Right renal cortex interstitium (tissue), 3 donors: ENCODE measurements around the gene ARHGAP27. TPM values are rescaled to one million over a fixed set of nuclear protein-coding genes. Genes with fewer than 3 reads are reported as not detected.
"Not testable (repeated sequence)": the region's sequence is repeated elsewhere in the genome, so short reads cannot be mapped to it uniquely, and the experiment has no call there.

Experiments
- DNase-seq, 3 donors: peaks; one replicate each; pipeline ENCODE4 v3.0.0-alpha.2; 2013; ENCODE audit warnings: low read depth in 3 of 3, low spot score in 2 of 3
- polyA plus RNA-seq, 3 donors: library from polyadenylated mRNA; unstranded; fragments of 120-200 nt; gene quantifications; one replicate each; pipeline ENCODE4 v1.2.1, GENCODE V29; 2013; ENCODE audit not compliant: insufficient read length in 3 of 3

Gene ARHGAP27
- polyA plus RNA-seq = 10 to 100 TPM; 10.9 to 11.7 (median 11.2) TPM

DNA sequence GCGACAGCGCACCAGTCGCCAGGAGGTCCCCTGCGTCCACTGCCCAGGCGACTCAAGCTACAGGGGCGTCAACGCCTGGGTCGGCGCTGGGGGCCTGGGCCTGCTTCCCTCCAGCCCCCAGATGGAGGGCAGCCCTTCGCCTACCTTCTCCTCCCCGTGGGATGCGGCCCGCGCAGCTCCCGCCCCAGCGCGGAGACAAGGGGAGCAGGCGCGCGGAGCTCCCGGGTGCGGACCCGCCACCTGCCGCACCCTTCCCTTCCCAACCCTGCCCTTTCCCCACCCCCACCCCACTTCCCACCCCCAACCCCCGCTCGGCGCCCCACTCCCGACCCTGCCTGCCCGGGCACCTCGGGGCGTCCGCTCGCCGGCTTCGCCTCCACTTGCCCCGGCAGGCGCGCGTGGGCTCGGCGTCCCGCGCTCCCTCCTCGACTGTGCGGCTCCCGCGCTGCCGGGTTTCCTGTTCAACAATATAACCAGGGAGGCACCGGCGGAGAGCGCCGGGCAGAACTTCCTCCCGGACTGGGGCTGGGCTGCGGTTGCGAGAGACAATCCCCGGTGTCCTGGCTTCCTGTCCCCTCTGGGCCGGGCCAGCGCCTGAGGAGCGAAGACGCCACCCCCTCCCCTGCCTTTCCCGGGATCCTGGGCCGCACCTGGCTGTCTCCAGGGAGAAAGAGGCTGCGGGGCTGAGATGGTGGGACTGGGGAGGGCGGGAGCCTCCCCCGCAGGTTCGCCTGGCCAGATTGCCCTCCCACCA is at the start of gene ARHGAP27:
Gene ARHGAP27 (minus strand): TSS at position 466 of the 754 bp plus-strand sequence. CDS start 2,591 bp downstream, outside the sequence.
- no peak for DNase-seq

DNA sequence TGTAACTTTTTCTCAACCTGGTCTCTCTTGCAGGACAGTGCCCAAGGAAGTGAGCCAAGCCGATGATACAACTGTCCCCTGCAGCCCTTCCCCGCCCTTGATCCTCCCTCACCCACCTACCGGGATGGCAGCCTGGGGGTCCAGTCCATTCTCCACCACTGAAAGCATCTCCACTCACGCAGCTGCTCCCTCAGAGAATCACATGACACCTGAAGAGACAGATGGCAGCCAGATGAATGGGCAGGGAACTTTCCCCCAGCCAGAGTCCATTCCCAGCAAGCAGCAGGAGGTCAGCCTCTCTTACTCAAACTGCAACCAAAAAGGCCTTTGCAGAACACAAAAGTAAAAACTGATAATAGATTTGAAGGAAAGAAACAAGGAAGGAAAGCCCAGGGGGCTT is 49.6 kb upstream of the ARHGAP27 start:
- DNase-seq = not testable (repeated sequence)

DNA sequence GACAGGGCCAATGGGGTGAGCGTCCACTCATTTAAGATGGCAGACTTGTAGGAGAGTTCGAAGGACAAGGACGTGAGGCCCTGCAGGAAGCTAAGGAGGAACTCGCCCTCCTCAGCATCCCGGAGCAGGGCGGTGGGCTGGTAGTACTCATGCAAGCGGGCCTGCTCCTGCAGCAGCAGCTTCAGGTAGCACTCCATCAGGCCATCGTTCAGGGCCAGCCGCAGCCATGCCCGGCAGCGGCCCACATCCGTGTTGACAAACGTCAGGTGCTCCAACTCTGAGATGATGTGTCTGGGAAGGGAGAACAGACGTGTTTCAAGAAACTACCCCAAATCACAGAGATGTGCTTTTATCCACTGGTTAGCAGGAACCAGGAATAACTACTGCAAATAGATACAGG is 42.8 kb upstream of the ARHGAP27 start:
- DNase-seq = not testable (repeated sequence)

- DNase-seq = not testable (repeated sequence)
Measured at GRCh38 chr17:45472249-45472648, 39.6 kb upstream of the ARHGAP27 start.

DNA sequence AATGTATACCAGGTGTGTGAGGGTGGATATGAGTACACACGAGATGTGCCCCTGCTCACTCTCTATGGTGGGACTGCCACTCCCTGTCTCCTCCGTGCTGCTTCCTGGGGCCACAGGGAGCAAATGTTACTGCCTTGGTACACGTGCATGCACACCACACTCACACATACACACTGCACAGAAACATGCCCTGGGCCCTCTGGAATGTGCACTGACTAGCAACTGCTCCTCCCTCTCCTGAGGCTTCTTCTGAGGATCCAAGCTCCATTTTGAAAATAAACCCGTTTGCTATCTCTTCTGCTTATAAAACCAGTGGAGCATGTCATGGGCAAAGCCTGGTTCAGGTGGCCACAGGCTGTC is 36.5 kb upstream of the ARHGAP27 start:
- DNase-seq = not testable (repeated sequence)

DNA sequence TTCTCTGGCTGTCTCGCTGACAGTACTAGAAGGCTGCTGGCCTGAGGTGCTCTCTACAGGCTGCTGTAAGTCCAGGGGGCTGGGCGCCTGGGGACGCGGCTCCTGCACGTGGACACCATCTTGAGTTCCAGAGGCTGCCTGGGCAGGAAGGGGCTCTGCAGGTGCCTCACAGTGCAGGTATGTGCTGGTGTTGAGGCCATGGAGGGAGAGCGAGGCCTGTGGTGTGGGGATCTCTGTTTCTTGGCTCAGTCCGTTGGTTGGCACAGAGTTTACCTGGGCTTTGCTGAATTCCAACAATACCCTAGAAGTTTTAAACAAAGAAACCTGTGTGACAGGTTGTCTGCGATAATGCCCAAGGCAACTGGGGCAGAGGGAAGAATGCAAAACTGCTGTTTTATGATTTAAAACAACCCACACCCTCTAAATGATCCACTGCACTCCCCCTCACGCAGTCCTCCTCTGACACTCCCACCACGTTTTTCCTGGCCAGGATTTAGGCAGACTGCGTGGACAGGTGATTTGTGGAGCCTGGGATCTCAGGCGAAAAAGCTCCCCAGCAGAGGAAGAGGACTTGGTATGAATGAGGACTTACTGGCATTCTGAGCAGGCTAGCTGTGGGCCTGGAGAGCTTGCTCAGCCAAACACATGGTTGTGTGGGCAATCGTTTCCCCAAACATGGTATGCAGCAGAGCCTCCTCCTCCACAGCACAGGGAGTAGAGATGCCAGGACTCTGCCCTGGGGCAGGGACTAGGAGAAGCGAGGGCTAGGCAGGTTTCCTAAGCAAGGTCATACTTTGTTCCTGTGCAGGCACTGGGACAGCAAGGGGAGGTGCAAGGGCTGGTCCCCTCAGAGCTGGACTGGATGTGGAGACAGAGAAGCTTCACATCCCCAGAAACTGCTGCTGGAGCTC is 35.9 kb upstream of the ARHGAP27 start:
- not testable (repeated sequence) for DNase-seq

DNA sequence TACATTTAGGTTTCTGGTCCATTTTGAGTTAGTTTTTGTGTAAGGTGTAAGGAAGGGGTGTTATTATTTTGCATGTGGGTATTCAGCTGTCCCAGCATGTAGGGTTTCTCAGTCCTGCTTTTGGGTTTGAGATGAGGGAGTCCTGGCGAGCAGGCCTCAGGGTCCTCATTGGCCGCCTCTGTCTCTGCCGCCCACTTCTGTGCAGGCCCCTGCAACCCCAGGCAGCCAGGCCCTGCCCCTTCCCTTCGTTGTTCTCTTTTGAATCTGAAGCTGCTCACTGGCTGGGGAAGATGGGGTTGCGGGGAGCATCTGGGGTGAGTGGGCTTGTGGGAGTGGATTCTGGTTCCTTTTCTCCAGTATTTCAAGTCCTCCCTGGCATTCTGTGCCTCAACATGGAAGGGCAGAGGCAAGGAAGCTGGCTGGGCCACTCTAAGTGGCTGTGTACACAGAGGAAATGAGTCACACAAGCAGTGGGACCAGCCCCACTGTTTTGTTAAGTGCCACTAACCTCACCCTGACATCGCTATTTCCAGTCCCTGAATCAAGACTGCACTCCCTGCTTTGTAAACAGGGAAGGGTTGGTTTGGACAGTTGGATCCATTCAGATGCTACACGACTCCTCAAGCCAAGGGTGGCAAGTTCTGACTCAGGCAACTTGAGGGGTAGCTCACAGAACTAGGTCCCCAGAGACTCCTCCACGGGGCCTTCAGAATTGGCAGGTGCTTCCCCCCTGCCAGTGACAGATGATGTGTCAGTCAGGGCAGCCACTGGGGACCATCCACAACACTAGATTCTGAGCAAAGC is 29.1 kb upstream of the ARHGAP27 start:
- not testable (repeated sequence) for DNase-seq

GRCh38 chr17:45460422-45460821 is 27.8 kb upstream of the ARHGAP27 start:
- DNase-seq = not testable (repeated sequence)

GRCh38 chr17:45454341-45454740 is 21.7 kb upstream of the ARHGAP27 start:
- not testable (repeated sequence) for DNase-seq

GRCh38 chr17:45453731-45454130 is 21.1 kb upstream of the ARHGAP27 start:
- DNase-seq = not testable (repeated sequence)

GRCh38 chr17:45453225-45453534 is 20.5 kb upstream of the ARHGAP27 start:
- DNase-seq = not testable (repeated sequence)

- DNase-seq = not testable (repeated sequence)
Measured at GRCh38 chr17:45452329-45453224, 19.9 kb upstream of the ARHGAP27 start.

- DNase-seq = not testable (repeated sequence)
Measured at GRCh38 chr17:45451660-45452059, 19.0 kb upstream of the ARHGAP27 start.

DNA sequence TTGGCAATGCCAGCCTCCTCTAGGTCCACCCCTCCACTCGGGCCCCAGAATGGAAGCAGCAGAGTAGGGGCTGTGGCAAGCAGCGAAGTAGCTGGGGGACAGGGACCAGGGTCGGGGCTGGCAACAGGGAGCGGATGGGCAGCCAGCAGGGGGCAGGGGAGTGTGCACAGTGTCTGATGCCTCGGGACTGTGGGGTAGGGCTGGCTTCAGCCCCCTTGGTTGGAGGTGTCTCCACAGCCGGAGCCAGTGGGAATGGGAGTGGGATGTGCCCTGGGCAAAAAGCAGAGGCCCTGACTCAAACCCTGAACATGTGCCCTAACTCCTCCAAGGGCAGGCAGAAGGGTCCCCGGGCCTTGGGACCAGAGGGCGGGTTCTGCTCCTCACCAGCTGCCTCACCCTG is 18.5 kb upstream of the ARHGAP27 start:
- DNase-seq = no peak

DNA sequence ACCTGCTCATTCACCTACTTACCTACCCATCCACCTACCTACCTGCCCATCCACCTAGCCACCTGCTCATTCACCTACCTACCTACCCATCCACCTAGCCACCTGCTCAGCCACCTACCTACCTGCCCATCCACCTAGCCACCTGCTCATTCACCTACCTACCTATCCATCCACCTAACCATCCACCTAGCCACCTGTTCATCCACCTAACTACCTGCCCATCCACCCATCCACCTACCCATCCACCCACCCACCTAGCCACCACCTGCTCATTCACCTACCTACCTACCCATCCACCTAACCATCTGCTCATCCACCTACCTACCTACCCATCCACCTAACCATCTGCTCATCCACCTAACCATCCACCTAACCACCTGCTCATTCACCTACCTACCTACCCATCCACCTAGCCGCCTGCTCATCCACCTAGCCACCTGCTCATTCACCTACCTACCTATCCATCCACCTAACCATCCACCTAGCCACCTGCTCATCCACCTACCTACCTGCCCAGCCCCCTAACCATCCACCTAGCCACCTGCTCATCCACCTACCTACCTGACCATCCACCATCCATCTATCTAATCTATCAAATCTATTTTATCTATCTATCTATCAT is 17.1 kb upstream of the ARHGAP27 start:
- not testable (repeated sequence) for DNase-seq

DNA sequence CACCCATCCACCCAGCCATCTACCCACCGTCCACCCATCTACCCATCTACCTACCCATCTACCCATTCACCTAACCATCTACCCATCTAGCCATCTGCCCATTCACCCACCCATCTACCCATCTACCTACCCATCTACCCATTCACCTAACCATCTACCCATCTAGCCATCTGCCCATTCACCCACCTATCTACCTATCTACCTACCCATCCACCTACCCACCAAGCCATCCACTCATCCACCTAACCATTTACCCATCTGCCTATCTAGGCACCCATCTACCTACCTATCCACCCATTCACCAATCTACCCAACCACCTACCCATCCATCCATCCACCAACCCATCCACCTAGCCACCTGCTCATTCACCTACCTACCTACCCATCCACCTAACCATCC is 16.6 kb upstream of the ARHGAP27 start:
- DNase-seq = not testable (repeated sequence)

DNA sequence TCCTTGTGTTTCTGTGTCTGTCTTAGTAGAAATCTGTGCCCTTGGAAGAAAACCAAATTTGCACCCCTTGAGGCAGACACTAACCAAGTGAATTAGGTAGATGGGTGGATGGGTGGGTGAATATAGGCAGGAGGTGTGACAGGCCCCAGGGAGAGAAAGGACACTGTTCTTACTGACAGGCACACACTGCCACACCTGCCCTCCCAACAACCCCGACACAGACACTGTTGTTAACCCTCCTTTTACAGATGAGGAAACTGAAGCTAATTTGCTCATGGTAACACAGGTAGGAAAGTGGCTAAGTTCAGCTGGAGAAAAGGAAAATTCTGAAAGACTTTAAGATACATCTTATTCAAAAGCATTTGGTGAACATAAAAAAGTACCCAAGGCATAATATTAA is 15.8 kb upstream of the ARHGAP27 start:
- DNase-seq = not testable (repeated sequence)

GRCh38 chr17:45448066-45448465 is 15.4 kb upstream of the ARHGAP27 start:
- DNase-seq = not testable (repeated sequence)

GRCh38 chr17:45447650-45448049 is 15.0 kb upstream of the ARHGAP27 start:
- DNase-seq = not testable (repeated sequence)
